Ammon's horn (tissue), 1 donor: ENCODE data around the gene METAP2.

Experiments
- DNase-seq: peaks from one replicate; pipeline ENCODE4 v3.0.0-alpha.2; 2016; ENCODE audit warnings: low spot score

METAP2 gene

DNA sequence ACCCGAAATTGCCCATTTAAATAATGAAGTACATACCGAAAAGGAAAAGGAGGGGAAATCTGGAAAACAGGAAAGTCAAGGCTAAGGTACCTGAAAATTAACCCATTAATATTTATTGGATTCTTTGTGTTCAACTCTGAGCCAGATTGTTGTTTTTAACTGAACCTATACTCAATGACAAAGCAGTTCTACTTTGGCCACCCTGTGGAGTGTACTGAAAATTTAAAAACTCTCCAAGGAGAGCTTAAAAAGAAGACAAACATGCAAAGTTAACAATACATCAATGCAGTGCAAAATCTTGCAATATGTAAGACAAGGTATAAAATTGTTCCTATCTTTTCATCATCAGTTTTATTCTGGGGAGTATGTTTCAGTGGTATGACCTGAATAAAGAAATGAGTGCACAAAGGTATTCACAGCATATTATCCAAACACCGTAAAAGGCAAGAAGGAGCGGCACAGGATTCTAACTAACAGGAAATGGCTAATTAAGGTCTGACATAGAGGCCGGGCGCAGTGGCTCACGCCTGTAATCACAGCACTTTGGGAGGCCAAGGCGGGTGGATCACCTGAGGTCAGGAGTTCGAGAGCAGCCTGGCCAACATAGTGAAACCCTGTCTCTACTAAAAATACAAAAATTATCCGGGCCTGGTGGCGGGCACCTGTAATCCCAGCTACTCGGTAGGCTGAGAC, 75.6 kb downstream of the METAP2 start:
- no peak for DNase-seq

DNA sequence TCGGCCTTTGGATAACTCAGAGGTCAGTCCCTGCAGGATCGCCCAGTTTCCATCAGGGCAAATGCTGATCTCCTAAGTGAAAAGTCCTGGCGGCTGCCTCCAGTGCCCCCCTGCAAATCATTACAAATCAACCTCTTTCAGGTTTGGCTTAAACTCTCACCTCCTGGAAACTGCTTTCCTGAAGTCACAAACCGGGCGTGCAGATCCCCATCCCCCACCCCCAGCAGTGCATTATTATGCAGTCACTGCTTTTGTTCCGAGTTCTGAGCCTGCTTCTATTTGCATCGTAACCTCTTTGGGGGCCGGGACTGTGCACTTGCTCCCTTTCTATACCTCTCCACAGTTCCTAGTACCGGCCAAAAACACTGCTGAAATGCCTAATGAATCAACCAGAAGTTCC, 77.4 kb downstream of the METAP2 start, which contains the start of gene USP44:
USP44 (minus strand) TSS at position 172 of the 400 bp plus-strand sequence. CDS start 17,220 bp downstream, outside the sequence.
- DNase-seq, result no peak

DNA sequence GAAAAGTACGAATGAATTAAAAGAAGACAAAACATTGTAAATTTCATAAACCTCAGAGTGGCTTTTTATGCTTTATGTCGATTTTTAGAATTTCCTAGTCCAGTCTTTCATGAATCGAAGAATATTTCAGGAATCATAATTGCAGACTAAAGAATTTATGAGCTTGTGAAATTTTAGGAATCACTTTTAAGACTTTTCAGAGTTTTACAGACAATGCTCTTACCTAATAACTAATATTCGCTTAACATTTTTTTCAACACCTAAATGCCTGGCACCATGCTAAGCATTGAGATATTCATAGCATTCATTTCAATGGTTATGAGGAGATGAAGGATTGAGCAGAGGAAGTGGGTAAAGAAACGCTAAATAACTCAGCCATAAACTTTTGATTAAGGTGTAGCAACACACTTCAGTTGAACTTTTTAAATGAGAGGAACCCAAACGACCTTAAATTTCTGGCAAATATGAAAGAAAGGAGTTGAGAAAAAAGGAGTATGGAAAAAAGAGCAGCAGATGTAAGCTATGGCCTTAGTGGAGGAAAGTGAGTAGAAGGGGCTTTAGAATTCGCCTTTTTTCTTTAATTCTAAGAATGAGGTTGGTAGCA, 78.1 kb downstream of the METAP2 start:
- no peak for DNase-seq

DNA sequence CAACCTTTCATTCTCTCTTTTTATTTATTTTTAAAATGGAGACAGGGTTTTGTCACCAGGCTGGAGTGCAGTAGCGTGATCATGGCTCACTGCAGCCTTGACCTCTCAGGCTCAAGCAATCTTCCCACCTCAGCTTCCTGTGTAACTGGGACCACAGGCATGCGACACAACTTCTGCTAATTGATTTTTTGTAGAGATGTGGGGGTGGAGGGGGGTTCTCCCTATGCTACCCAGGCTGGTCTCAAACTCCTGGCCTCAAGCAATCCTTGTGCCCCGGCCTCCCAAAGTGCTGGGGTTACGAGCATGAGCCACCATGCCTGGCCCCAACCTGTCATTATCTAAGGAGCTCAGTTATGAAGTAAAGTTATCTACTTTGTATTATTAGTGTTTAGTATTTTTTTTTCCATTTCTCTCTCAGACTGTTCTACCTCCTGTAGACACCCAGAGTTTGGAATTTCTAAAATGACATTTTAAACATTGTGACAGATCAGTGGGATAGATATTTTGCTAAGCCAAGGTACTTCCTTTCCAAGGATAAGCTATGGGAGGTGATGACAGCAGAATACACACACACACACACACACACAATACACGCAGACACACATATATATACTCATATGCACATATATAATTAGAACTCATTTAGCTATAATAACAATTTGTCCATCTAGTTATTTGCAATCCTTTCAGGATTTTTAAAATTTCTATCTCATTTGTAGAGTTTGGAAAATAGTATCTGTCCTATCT, 79.4 kb downstream of the METAP2 start:
- no peak for DNase-seq

DNA sequence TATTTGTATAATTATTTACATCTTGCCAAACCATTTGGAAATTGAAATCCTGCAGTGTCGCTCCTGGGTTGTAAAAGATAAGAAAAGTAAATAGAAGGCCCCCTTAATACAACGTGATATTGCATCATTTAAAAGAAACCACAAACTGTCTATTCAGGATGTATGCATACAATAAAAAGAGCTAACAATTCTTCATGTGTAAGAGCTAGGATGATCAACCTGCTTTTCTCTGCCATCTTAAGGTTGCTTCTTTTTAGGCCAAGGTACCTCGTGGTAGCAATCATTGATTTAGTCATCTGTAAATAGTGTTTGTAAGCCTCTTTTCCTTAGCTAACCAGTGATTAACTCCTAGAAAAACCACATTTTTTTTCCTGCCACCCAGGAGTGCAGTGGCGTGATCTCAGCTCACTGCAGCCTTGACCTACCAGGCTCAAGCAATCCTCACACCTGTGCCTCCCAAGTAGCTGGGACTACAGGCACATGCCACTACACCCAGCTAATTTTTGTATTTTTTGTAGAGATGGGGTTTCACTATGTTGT, 80.7 kb downstream of the METAP2 start:
- DNase-seq, result no peak

DNA sequence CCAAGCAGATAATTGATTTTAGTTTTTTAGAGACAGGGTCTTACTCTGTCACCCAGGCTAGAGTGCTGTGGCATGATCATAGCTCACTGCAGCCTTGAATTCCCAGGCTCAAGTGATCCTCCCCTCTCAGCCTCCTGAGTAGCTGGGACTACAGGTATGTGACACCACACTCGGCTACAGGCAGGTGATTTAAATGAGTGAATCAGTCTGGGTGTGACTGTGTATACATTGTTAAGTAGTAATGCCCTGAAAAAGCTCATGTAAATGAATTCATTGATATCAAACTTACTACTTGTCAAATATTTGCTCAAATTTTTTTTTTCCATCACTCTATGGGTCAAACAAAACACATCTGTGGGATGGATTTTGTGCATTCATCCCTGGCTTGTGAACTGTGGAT, 83.7 kb downstream of the METAP2 start:
- no peak for DNase-seq
